HEK293 (cell line): ENCODE data around the gene PDP2.

Experiments
- GLI4 ChIP-seq: fragments of 450-650 bp; formaldehyde crosslinking; IDR thresholded peaks from 2 replicates; pipeline ENCODE4 v1.5.1; 2016; ENCODE audit warnings: missing biosample characterization, missing genetic modification characterization
- KLF16 ChIP-seq: fragments of 450-650 bp; formaldehyde crosslinking; IDR thresholded peaks from 2 replicates; pipeline ENCODE4 v1.5.1; 2017; ENCODE audit warnings: missing biosample characterization, missing genetic modification characterization
- KLF9 ChIP-seq: fragments of 450-650 bp; formaldehyde crosslinking; IDR thresholded peaks from 2 replicates; pipeline ENCODE4 v1.5.1; 2016; ENCODE audit warnings: missing biosample characterization, missing genetic modification characterization, low read depth
- SETDB1 ChIP-seq: IDR thresholded peaks from one replicate; pipeline ENCODE4 v1.6.1; 2017; ENCODE audit warnings: mild to moderate bottlenecking, low read length, moderate library complexity, mixed read lengths; ENCODE audit not compliant: insufficient read length
- TCF7L2 ChIP-seq: IDR thresholded peaks from 2 replicates; pipeline ENCODE4 v1.6.1; 2011; ENCODE audit warnings: low read depth, mild to moderate bottlenecking, inconsistent platforms, low read length, moderate library complexity, borderline replicate concordance
- ZBTB17 ChIP-seq: fragments of 450-650 bp; formaldehyde crosslinking; IDR thresholded peaks from 2 replicates; pipeline ENCODE4 v1.5.1; 2016; ENCODE audit warnings: missing biosample characterization, missing genetic modification characterization
- ZBTB8A ChIP-seq: fragments of 450-650 bp; formaldehyde crosslinking; IDR thresholded peaks from 2 replicates; pipeline ENCODE4 v1.5.1; 2016; ENCODE audit warnings: missing biosample characterization, missing genetic modification characterization
- ZEB2 ChIP-seq: fragments of 450-650 bp; formaldehyde crosslinking; IDR thresholded peaks from 2 replicates; pipeline ENCODE4 v1.5.1; 2016; ENCODE audit warnings: missing biosample characterization, missing genetic modification characterization
- ZNF146 ChIP-seq: fragments of 450-650 bp; formaldehyde crosslinking; IDR thresholded peaks from 2 replicates; pipeline ENCODE4 v1.5.1; 2016; ENCODE audit warnings: missing biosample characterization, missing genetic modification characterization
- ZNF23 ChIP-seq: fragments of 450-650 bp; formaldehyde crosslinking; IDR thresholded peaks from 2 replicates; pipeline ENCODE4 v1.5.1; 2016; ENCODE audit warnings: missing biosample characterization, missing genetic modification characterization, borderline replicate concordance
- ZNF24 ChIP-seq: fragments of 450-650 bp; formaldehyde crosslinking; IDR thresholded peaks from 2 replicates; pipeline ENCODE4 v1.5.1; 2016; ENCODE audit warnings: missing biosample characterization, missing genetic modification characterization
- ZNF248 ChIP-seq: fragments of 450-650 bp; formaldehyde crosslinking; IDR thresholded peaks from 2 replicates; pipeline ENCODE4 v1.5.1; 2017; ENCODE audit warnings: missing biosample characterization, missing genetic modification characterization
- ZNF280D ChIP-seq: fragments of 450-650 bp; formaldehyde crosslinking; IDR thresholded peaks from 2 replicates; pipeline ENCODE4 v1.5.1; 2016; ENCODE audit warnings: missing biosample characterization, missing genetic modification characterization
- ZNF366 ChIP-seq: fragments of 450-650 bp; formaldehyde crosslinking; conservative IDR thresholded peaks from 2 replicates; pipeline ENCODE4 v1.5.1; 2016; ENCODE audit warnings: missing biosample characterization, missing genetic modification characterization
- ZNF404 ChIP-seq: fragments of 450-650 bp; formaldehyde crosslinking; IDR thresholded peaks from 2 replicates; pipeline ENCODE4 v1.5.1; 2017; ENCODE audit warnings: missing biosample characterization, missing genetic modification characterization
- ZNF518A ChIP-seq: fragments of 450-650 bp; formaldehyde crosslinking; conservative IDR thresholded peaks from 2 replicates; pipeline ENCODE4 v1.5.1; 2016; ENCODE audit warnings: low read depth, missing biosample characterization, missing genetic modification characterization
- ZNF639 ChIP-seq: fragments of 450-650 bp; formaldehyde crosslinking; IDR thresholded peaks from 2 replicates; pipeline ENCODE4 v1.5.1; 2016; ENCODE audit warnings: missing biosample characterization, missing genetic modification characterization
- ZNF660 ChIP-seq: fragments of 450-650 bp; IDR thresholded peaks from 2 replicates; pipeline ENCODE4 v1.5.1; 2018; ENCODE audit warnings: missing biosample characterization, mild to moderate bottlenecking, missing genetic modification characterization
- ZNF701 ChIP-seq: fragments of 450-650 bp; formaldehyde crosslinking; IDR thresholded peaks from 2 replicates; pipeline ENCODE4 v1.5.1; 2016; ENCODE audit warnings: missing biosample characterization, missing genetic modification characterization
- ZNF776 ChIP-seq: fragments of 450-650 bp; formaldehyde crosslinking; IDR thresholded peaks from 2 replicates; pipeline ENCODE4 v1.5.0; 2017; ENCODE audit warnings: missing biosample characterization, missing genetic modification characterization, borderline replicate concordance
- ZSCAN23 ChIP-seq: fragments of 450-650 bp; formaldehyde crosslinking; IDR thresholded peaks from 2 replicates; pipeline ENCODE4 v1.5.1; 2016; ENCODE audit warnings: missing biosample characterization, missing genetic modification characterization
- ZSCAN30 ChIP-seq: fragments of 450-650 bp; IDR thresholded peaks from 2 replicates; pipeline ENCODE4 v1.5.1; 2018; ENCODE audit warnings: missing biosample characterization, mild to moderate bottlenecking, missing genetic modification characterization, moderate library complexity
- TF ChIP-seq, protein P1 (sequence below): fragments of 450-650 bp; formaldehyde crosslinking; IDR thresholded peaks from 2 replicates; pipeline ENCODE4 v1.5.1; 2017; ENCODE audit warnings: missing biosample characterization, missing genetic modification characterization
- TF ChIP-seq, protein P2 (sequence below): fragments of 450-650 bp; formaldehyde crosslinking; IDR thresholded peaks from 2 replicates; pipeline ENCODE4 v1.5.1; 2017; ENCODE audit warnings: missing biosample characterization, mild to moderate bottlenecking, missing genetic modification characterization, moderate library complexity
- TF ChIP-seq, protein P3 (sequence below): fragments of 450-650 bp; formaldehyde crosslinking; IDR thresholded peaks from 2 replicates; pipeline ENCODE4 v1.5.1; 2016; ENCODE audit warnings: missing biosample characterization, missing genetic modification characterization

Gene PDP2

DNA sequence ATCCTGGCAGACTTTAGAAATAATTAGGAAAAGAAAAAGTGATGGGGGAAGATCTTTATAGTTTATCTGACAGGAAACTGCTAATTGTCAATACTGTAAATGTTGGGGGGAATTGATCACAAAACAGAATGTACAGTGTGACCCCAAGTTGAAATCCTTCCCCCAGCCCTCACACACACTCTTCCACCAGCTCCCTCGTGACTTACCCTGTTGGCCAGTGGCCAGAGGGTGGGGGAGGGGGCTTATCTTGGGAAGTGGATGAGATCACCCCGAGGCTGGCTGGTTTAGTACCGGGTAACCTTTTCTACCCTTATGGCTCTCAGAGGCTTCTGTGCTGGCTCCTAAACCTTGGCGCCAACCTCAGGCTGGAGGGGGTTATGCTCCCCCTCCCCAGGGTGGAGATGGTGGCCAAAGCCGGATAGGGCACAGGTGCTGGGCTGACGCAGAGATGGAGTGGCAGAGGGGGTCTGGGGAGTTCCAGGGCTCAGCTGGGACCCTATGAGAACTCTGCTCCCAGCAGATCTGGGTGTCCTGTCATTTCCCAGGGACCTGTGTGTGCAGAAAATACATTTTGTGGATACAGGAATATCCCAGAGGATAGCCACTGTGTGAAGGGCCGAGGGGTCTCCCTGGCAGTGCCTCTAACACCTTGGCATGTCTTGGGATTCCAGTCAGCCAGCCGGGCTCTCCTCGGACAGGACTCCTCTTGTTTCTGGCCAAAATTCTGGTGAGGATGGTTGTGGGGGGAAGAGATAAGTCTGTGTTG is 19.8 kb downstream of the PDP2 start (continued):
- no peak for TF ChIP-seq ZNF280D (tag by site-specific recombination)
- no peak for TF ChIP-seq ZNF248
- no peak for TF ChIP-seq ZNF404 (tag by site-specific recombination)
- peak; percentile 26; the same call in 1 of the 2 replicates for TF ChIP-seq ZBTB17 (tag by site-specific recombination)
- 0 out of 2 replicates have a peak, but pooled peaks have one; percentile 48 for TF ChIP-seq KLF16
- TF ChIP-seq ZNF660 (tag by site-specific recombination): peak; percentile 95
- TF ChIP-seq ZNF23 (tag by site-specific recombination): no peak
- no peak; the same call in 1 of the 2 replicates for TF ChIP-seq ZSCAN30
- TF ChIP-seq ZSCAN23 (tag by site-specific recombination): 0 out of 2 replicates have a peak, but pooled peaks have one; percentile 40
- TF ChIP-seq, protein P1, sequence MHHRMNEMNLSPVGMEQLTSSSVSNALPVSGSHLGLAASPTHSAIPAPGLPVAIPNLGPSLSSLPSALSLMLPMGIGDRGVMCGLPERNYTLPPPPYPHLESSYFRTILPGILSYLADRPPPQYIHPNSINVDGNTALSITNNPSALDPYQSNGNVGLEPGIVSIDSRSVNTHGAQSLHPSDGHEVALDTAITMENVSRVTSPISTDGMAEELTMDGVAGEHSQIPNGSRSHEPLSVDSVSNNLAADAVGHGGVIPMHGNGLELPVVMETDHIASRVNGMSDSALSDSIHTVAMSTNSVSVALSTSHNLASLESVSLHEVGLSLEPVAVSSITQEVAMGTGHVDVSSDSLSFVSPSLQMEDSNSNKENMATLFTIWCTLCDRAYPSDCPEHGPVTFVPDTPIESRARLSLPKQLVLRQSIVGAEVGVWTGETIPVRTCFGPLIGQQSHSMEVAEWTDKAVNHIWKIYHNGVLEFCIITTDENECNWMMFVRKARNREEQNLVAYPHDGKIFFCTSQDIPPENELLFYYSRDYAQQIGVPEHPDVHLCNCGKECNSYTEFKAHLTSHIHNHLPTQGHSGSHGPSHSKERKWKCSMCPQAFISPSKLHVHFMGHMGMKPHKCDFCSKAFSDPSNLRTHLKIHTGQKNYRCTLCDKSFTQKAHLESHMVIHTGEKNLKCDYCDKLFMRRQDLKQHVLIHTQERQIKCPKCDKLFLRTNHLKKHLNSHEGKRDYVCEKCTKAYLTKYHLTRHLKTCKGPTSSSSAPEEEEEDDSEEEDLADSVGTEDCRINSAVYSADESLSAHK (tag by site-specific recombination): peak; percentile 63
- TF ChIP-seq ZNF701 (tag by site-specific recombination): no peak
- TF ChIP-seq ZEB2: peak; percentile 76
- no peak for TF ChIP-seq ZBTB8A (tag by site-specific recombination)
- TF ChIP-seq ZNF518A (tag by site-specific recombination): peak; percentile 28; the same call in 1 of the 2 replicates
- TF ChIP-seq, protein P2, sequence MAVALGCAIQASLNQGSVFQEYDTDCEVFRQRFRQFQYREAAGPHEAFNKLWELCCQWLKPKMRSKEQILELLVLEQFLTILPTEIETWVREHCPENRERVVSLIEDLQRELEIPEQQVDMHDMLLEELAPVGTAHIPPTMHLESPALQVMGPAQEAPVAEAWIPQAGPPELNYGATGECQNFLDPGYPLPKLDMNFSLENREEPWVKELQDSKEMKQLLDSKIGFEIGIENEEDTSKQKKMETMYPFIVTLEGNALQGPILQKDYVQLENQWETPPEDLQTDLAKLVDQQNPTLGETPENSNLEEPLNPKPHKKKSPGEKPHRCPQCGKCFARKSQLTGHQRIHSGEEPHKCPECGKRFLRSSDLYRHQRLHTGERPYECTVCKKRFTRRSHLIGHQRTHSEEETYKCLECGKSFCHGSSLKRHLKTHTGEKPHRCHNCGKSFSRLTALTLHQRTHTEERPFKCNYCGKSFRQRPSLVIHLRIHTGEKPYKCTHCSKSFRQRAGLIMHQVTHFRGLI (tag by site-specific recombination): peak; percentile 40; the same call in 1 of the 2 replicates
- TF ChIP-seq ZNF776: no peak
- no peak for TF ChIP-seq KLF9
- no peak for TF ChIP-seq ZNF146 (tag by site-specific recombination)
- no peak for TF ChIP-seq SETDB1
- no peak for TF ChIP-seq GLI4 (tag by site-specific recombination)
- TF ChIP-seq ZNF366 (tag by site-specific recombination): peak; percentile 74
- TF ChIP-seq, protein P3, sequence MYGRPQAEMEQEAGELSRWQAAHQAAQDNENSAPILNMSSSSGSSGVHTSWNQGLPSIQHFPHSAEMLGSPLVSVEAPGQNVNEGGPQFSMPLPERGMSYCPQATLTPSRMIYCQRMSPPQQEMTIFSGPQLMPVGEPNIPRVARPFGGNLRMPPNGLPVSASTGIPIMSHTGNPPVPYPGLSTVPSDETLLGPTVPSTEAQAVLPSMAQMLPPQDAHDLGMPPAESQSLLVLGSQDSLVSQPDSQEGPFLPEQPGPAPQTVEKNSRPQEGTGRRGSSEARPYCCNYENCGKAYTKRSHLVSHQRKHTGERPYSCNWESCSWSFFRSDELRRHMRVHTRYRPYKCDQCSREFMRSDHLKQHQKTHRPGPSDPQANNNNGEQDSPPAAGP (tag by site-specific recombination): no peak
- TF ChIP-seq ZNF639 (tag by site-specific recombination): peak; percentile 18; the same call in 1 of the 2 replicates
- TF ChIP-seq TCF7L2: no peak
- TF ChIP-seq ZNF24 (tag by site-specific recombination): peak; percentile 29; the same call in 1 of the 2 replicates
